B cell (primary cell): ENCODE measurements around the gene KHK. TPM values are rescaled to one million over a fixed set of nuclear protein-coding genes. Genes with fewer than 3 reads are reported as not detected.

Source experiments
- ATAC-seq: fragments of 200-7000 bp; cut with Tn5 transposase; one replicate; pipeline ENCODE4 v1.10.0; 2021; ENCODE audit warnings: low read depth, mild to moderate bottlenecking, moderate number of reproducible peaks, moderate library complexity
- CTCF ChIA-PET: fragments of 350-600 bp; sonication (Branson Sonifier 250); formaldehyde crosslinking; loops from one replicate; lab custom pipeline; 2021; ENCODE audit warnings: antibody characterized with exemption, inconsistent platforms; lab: Charles Lee
- POLR2A ChIA-PET: fragments of 350-600 bp; sonication (Branson Sonifier 250); formaldehyde crosslinking; loops from one replicate; lab custom pipeline; 2021; ENCODE audit warnings: antibody characterized with exemption; lab: Charles Lee
- DNase-seq: peaks from one replicate; pipeline ENCODE4 v3.0.0; 2013
- H2AFZ ChIP-seq: 2 replicates; pipeline ENCODE4 v1.6.1; 2012; ENCODE audit warnings: mild to moderate bottlenecking, low read depth, low read length; ENCODE audit not compliant: insufficient read depth, poor library complexity, severe bottlenecking
- H3K27ac ChIP-seq, 2 donors: 1 replicate in 1 of 2; 2 replicates in 1 of 2; pipeline ENCODE4 v1.5.1; 2012 to 2013; ENCODE audit warnings: low read length in 2 of 2, mild to moderate bottlenecking in 2 of 2, moderate library complexity in 1 of 2
- H3K27me3 ChIP-seq, 4 experiments: fragments of 200-600 bp in 1 of 4; sonication (generic) in 1 of 4; replicated peaks in 1 of 4; 1 replicate in 2 of 4; 2 replicates in 2 of 4; pipeline versions ENCODE4 v1.6.1 to v1.7.0; 2013 to 2016; ENCODE audit warnings: low read length in 3 of 4, mild to moderate bottlenecking in 2 of 4, mixed read lengths in 1 of 4, moderate library complexity in 1 of 4; ENCODE audit not compliant: insufficient read depth in 4 of 4, control insufficient read depth in 3 of 4; ENCODE audit errors: control extremely low read depth in 1 of 4
- H3K36me3 ChIP-seq, 2 experiments: replicated peaks in 1 of 2; 1 replicate in 1 of 2; 2 replicates in 1 of 2; pipeline versions ENCODE4 v1.6.1 to v1.7.1; 2013; ENCODE audit warnings: low read length in 1 of 2; ENCODE audit not compliant: insufficient read depth in 2 of 2, control insufficient read depth in 1 of 2; ENCODE audit errors: control extremely low read depth in 1 of 2, extremely low read depth in 1 of 2
- H3K4me1 ChIP-seq, 2 donors: fragments of 200-600 bp in 1 of 2; sonication (generic) in 1 of 2; 1 replicate in 1 of 2; 2 replicates in 1 of 2; pipeline versions ENCODE4 v1.5.1 to v1.6.1; 2013 to 2017; ENCODE audit warnings: low read length in 2 of 2; ENCODE audit not compliant: control insufficient read depth in 2 of 2, insufficient read depth in 2 of 2
- H3K4me2 ChIP-seq: replicated peaks from 2 replicates; pipeline ENCODE3; 2012; ENCODE audit warnings: mild to moderate bottlenecking, low read depth, low read length; ENCODE audit not compliant: poor library complexity, severe bottlenecking
- H3K4me3 ChIP-seq, 5 experiments: fragments of 200-600 bp in 1 of 5; sonication (generic) in 1 of 5; 1 replicate in 3 of 5; 2 replicates in 2 of 5; pipeline versions ENCODE4 v1.5.1 to v1.7.0; 2011 to 2016; ENCODE audit warnings: low read length in 4 of 5, mild to moderate bottlenecking in 4 of 5, low read depth in 2 of 5, control low read depth in 1 of 5, moderate library complexity in 1 of 5; ENCODE audit not compliant: insufficient read depth in 1 of 5; ENCODE audit errors: control extremely low read depth in 1 of 5, extremely low read depth in 1 of 5
- H3K79me2 ChIP-seq: fragments of 200-600 bp; sonication (generic); one replicate; pipeline ENCODE4 v1.6.0; 2016; ENCODE audit warnings: low read length; ENCODE audit not compliant: control insufficient read depth, insufficient read depth
- H3K9ac ChIP-seq: fragments of 200-600 bp; sonication (generic); 2 replicates; pipeline ENCODE4 v1.6.1; 2017; ENCODE audit warnings: mild to moderate bottlenecking, low read length, moderate library complexity
- H3K9me3 ChIP-seq, 3 donors: one replicate each; pipeline versions ENCODE4 v1.6.1 to v1.7.1; 2013; ENCODE audit warnings: low read length in 2 of 3; ENCODE audit not compliant: control insufficient read depth in 2 of 3, insufficient read depth in 1 of 3; ENCODE audit errors: control extremely low read depth in 1 of 3
- H4K20me1 ChIP-seq: 2 replicates; pipeline ENCODE4 v1.6.0; 2012; ENCODE audit warnings: mild to moderate bottlenecking, low read length; ENCODE audit not compliant: insufficient read depth, control insufficient read depth, poor library complexity, severe bottlenecking
- H3K27ac Mint-ChIP-seq: one replicate; pipeline ENCODE4 v1.8.0; 2021; ENCODE audit warnings: mixed read lengths
- H3K27me3 Mint-ChIP-seq: one replicate; pipeline ENCODE4 v1.8.0; 2021; ENCODE audit warnings: mixed read lengths
- H3K4me1 Mint-ChIP-seq: one replicate; pipeline ENCODE4 v1.8.0; 2021; ENCODE audit warnings: mixed read lengths
- H3K4me3 Mint-ChIP-seq: one replicate; pipeline ENCODE4 v1.8.0; 2021; ENCODE audit warnings: mixed read lengths
- H3K9me3 Mint-ChIP-seq: one replicate; pipeline ENCODE4 v1.8.0; 2022; ENCODE audit warnings: mixed read lengths; ENCODE audit not compliant: insufficient read depth
- CTCF ChIP-seq: fragments of 200-600 bp; IDR thresholded peaks from one replicate; pipeline ENCODE4 v1.8.0; 2022; ENCODE audit warnings: antibody characterized with exemption, mild to moderate bottlenecking
- EZH2 ChIP-seq: IDR thresholded peaks from 2 replicates; pipeline ENCODE4 v1.6.1; 2012; ENCODE audit warnings: borderline replicate concordance, low read depth, mild to moderate bottlenecking, moderate library complexity, low read length; ENCODE audit not compliant: insufficient read depth, poor library complexity, severe bottlenecking
- WGBS: methylation state at CpG from one replicate; pipeline ENCODE4 v1.1.5; 2013; ENCODE audit warnings: missing lambda C conversion rate; ENCODE audit not compliant: insufficient coverage; 5-methylcytosine and 5-hydroxymethylcytosine counted together
- intact Hi-C: fragments of 100-400 bp; cut with micrococcal nuclease; formaldehyde crosslinking; loops from one replicate; pipeline ENCODE4 v1.10.0; 2022
- polyA plus RNA-seq: library from polyadenylated mRNA; depleted of rRNA; stranded (reverse); fragments of >200 nt; gene quantifications from 2 replicates; pipeline ENCODE4 v1.2.3, GENCODE V29; 2012
- total RNA-seq, 2 donors: library from RNA; stranded (reverse); fragments of 120-200 nt in 1 of 2; gene quantifications; 1 replicate in 1 of 2; 2 replicates in 1 of 2; pipeline versions ENCODE4 v1.2.3 to v1.2.4, GENCODE V29; 2013 to 2022

KHK gene
- total and polyA plus RNA-seq, 2 donors (not counting 1 experiment from before 2014, with no cell fraction given): 3.3 to 4.0 TPM

- Histone ChIP-seq H3K9ac (no peak overlapping the region), H3K4me3 (no peak overlapping the region), H3K79me2 (no peaks in the 10 kb centered on the region), H3K36me3 (no peaks in the 10 kb centered on the region), H3K27me3 (peaks cover 0 to 7% (median 0%) of the 10 kb centered on the region in 4 experiments), H4K20me1 (no peaks in the 10 kb centered on the region), H2AFZ (no peak overlapping the region), H3K4me1 (no peaks in the 10 kb centered on the region), H3K27ac (no peak overlapping the region), H3K9me3 (no peaks in the 10 kb centered on the region), H3K4me2 (no peak overlapping the region)
- no peaks in the 10 kb centered on the region for H3K9me3 Mint-ChIP-seq
- H3K27ac Mint-ChIP-seq: no peak overlapping the region
- ATAC-seq: no peak
- TF ChIP-seq EZH2 (no peak), CTCF (no peak)
- CTCF ChIA-PET: interaction anchor here (2.3 kb wide), 1 partner anchor 21 kb away, joined by 10 read pairs; no protein-coding TSS in a partner anchor
- H3K27me3 Mint-ChIP-seq: peaks cover 17% of the 10 kb centered on the region
- H3K4me3 Mint-ChIP-seq: no peak overlapping the region
- intact Hi-C loops: no loop called here
- H3K4me1 Mint-ChIP-seq: no peaks in the 10 kb centered on the region
- WGBS: 94% methylated on average over 29 of the region's 29 CpGs
- DNase-seq: no peak
- POLR2A ChIA-PET: interaction anchor here (1.0 kb wide), 1 partner anchor 14 kb away, joined by 3 read pairs; no protein-coding TSS in a partner anchor
Measured at GRCh38 chr2:27149570-27150405, 63.2 kb downstream of the KHK start.

Other genes with a start within 250 kb of the KHK start
- gene DPYSL5, start 238.6 kb upstream of the KHK start, total RNA-seq: not detected in 2 replicates
- gene DPYSL5, start 238.6 kb upstream of the KHK start, polyA plus RNA-seq: not detected in 2 replicates
- 5.4 and 7.1 TPM in 2 replicates for gene MAPRE3, start 116.1 kb upstream of the KHK start, total RNA-seq
- gene MAPRE3, start 116.1 kb upstream of the KHK start, polyA plus RNA-seq: 6.7 and 9.8 TPM in 2 replicates
- 91.1 and 97.0 TPM in 2 replicates for gene TMEM214, start 53.8 kb upstream of the KHK start, total RNA-seq
- gene TMEM214, start 53.8 kb upstream of the KHK start, polyA plus RNA-seq: 68.6 and 80.1 TPM in 2 replicates
- 17.5 and 18.7 TPM in 2 replicates for gene AGBL5, start 35.1 kb upstream of the KHK start, total RNA-seq
- gene AGBL5, start 35.1 kb upstream of the KHK start, polyA plus RNA-seq: 9.4 and 10.0 TPM in 2 replicates
- gene OST4, start 15.1 kb upstream of the KHK start, total RNA-seq: 195 and 199 TPM in 2 replicates
- 186 and 257 TPM in 2 replicates for gene OST4, start 15.1 kb upstream of the KHK start, polyA plus RNA-seq
- 0.39 and 0.52 TPM in 2 replicates for gene EMILIN1, start 8.2 kb upstream of the KHK start, total RNA-seq
- gene EMILIN1, start 8.2 kb upstream of the KHK start, polyA plus RNA-seq: 0.24 and 0.27 TPM in 2 replicates
- gene CGREF1, start 32.4 kb downstream of the KHK start, total RNA-seq: not detected in 2 replicates
- not detected in 2 replicates for gene CGREF1, start 32.4 kb downstream of the KHK start, polyA plus RNA-seq
- gene ABHD1, start 37.0 kb downstream of the KHK start, total RNA-seq: 0.73 and 1.5 TPM in 2 replicates
- 0.92 and 2.7 TPM in 2 replicates for gene ABHD1, start 37.0 kb downstream of the KHK start, polyA plus RNA-seq
- gene PREB, start 47.9 kb downstream of the KHK start, total RNA-seq: 44.6 and 46.0 TPM in 2 replicates
- gene PREB, start 47.9 kb downstream of the KHK start, polyA plus RNA-seq: 63.9 and 88.9 TPM in 2 replicates
- gene PRR30, start 52.6 kb downstream of the KHK start, total RNA-seq: not detected in 2 replicates
- not detected in 2 replicates for gene PRR30, start 52.6 kb downstream of the KHK start, polyA plus RNA-seq
- gene TCF23, start 62.2 kb downstream of the KHK start, total RNA-seq: 0.10 TPM in 1 of 2 replicates, not detected in the other
- gene TCF23, start 62.2 kb downstream of the KHK start, polyA plus RNA-seq: not detected in 2 replicates
- gene ATRAID, start 125.3 kb downstream of the KHK start, total RNA-seq: 88.8 and 89.9 TPM in 2 replicates
- 106 and 117 TPM in 2 replicates for gene ATRAID, start 125.3 kb downstream of the KHK start, polyA plus RNA-seq
- 46.1 and 50.8 TPM in 2 replicates for gene SLC5A6, start 125.5 kb downstream of the KHK start, total RNA-seq
- 52.6 and 82.3 TPM in 2 replicates for gene SLC5A6, start 125.5 kb downstream of the KHK start, polyA plus RNA-seq
- gene CAD, start 130.6 kb downstream of the KHK start, total RNA-seq: 35.6 and 36.0 TPM in 2 replicates
- gene CAD, start 130.6 kb downstream of the KHK start, polyA plus RNA-seq: 29.0 and 48.5 TPM in 2 replicates
- gene SLC30A3, start 176.3 kb downstream of the KHK start, total RNA-seq: not detected in 2 replicates
- 0.07 and 0.09 TPM in 2 replicates for gene SLC30A3, start 176.3 kb downstream of the KHK start, polyA plus RNA-seq
- gene DNAJC5G, start 188.7 kb downstream of the KHK start, total RNA-seq: 0.39 TPM in 1 of 2 replicates, not detected in the other
- gene DNAJC5G, start 188.7 kb downstream of the KHK start, polyA plus RNA-seq: not detected in 2 replicates
- not detected in 2 replicates for gene TRIM54, start 195.7 kb downstream of the KHK start, total RNA-seq
- gene TRIM54, start 195.7 kb downstream of the KHK start, polyA plus RNA-seq: not detected in 2 replicates
- gene UCN, start 221.7 kb downstream of the KHK start, total RNA-seq: 2.7 and 3.6 TPM in 2 replicates
- 4.3 and 4.5 TPM in 2 replicates for gene UCN, start 221.7 kb downstream of the KHK start, polyA plus RNA-seq
- 103 and 111 TPM in 2 replicates for gene MPV17, start 236.3 kb downstream of the KHK start, total RNA-seq
- 137 and 148 TPM in 2 replicates for gene MPV17, start 236.3 kb downstream of the KHK start, polyA plus RNA-seq